Gastrocnemius medialis (tissue), 4 donors: ENCODE measurements around the gene NOTCH1. TPM values are rescaled to one million over a fixed set of nuclear protein-coding genes. Genes with fewer than 3 reads are reported as not detected.

Experiments
- ATAC-seq, 2 donors: fragments of 150-250 bp; one replicate each; pipeline ENCODE4 v1.9.1; 2016
- DNase-seq, 2 donors: peaks; one replicate each; pipeline ENCODE4 v3.0.0-alpha.2; 2019
- H3K27ac ChIP-seq, 4 donors: fragments of 200-600 bp; sonication (generic); 1 replicate in 1 of 4; 2 replicates in 3 of 4; pipeline ENCODE4 v1.5.1; 2016 to 2018; ENCODE audit warnings: mild to moderate bottlenecking in 2 of 4, moderate library complexity in 1 of 4
- H3K27me3 ChIP-seq, 3 donors: fragments of 200-600 bp; sonication (generic) in 2 of 3; 1 replicate in 1 of 3; 2 replicates in 2 of 3; pipeline versions ENCODE4 v1.5.1 to v1.6.0; 2016 to 2019; ENCODE audit warnings: mild to moderate bottlenecking in 1 of 3, moderate library complexity in 1 of 3
- H3K36me3 ChIP-seq, 2 donors: fragments of 200-600 bp; sonication (generic) in 1 of 2; one replicate each; pipeline ENCODE4 v1.5.1; 2017 to 2018
- H3K4me1 ChIP-seq, 2 donors: fragments of 200-600 bp; sonication (generic) in 1 of 2; one replicate each; pipeline ENCODE4 v1.5.1; 2016 to 2017; ENCODE audit warnings: mild to moderate bottlenecking in 2 of 2
- H3K4me3 ChIP-seq, 4 donors: fragments of 200-600 bp; sonication (generic) in 3 of 4; 1 replicate in 1 of 4; 2 replicates in 3 of 4; pipeline ENCODE4 v1.5.1; 2016 to 2019; ENCODE audit warnings: mild to moderate bottlenecking in 2 of 4
- H3K9me3 ChIP-seq, 3 donors: fragments of 200-600 bp; sonication (generic) in 2 of 3; 1 replicate in 1 of 3; 2 replicates in 2 of 3; pipeline ENCODE4 v1.5.1; 2016 to 2019
- CTCF ChIP-seq, 5 experiments: fragments of 450-650 bp in 3 of 5; fragments of 200-600 bp in 2 of 5; sonication (generic) in 2 of 5; IDR thresholded peaks in 4 of 5; conservative IDR thresholded peaks in 1 of 5; 1 replicate in 4 of 5; 2 replicates in 1 of 5; pipeline ENCODE4 v1.5.1; 2016 to 2019; ENCODE audit warnings: antibody characterized with exemption in 5 of 5, mild to moderate bottlenecking in 3 of 5, moderate library complexity in 3 of 5
- POLR2A ChIP-seq, 2 donors: fragments of 450-650 bp; IDR thresholded peaks; one replicate each; pipeline ENCODE4 v1.6.1; 2017; ENCODE audit warnings: antibody characterized with exemption in 2 of 2, mild to moderate bottlenecking in 2 of 2, moderate library complexity in 2 of 2
- in situ Hi-C, 4 donors: fragments of 200-750 bp; cut with MboI; loops; one replicate each; pipeline versions ENCODE4 v1.15.0 to v1.8.0; 2017; ENCODE audit warnings: low sequenced_read_pairs in 4 of 4
- intact Hi-C: fragments of 100-400 bp; cut with DNase I; formaldehyde crosslinking; loops from one replicate; pipeline ENCODE4 v1.15.1; 2023; ENCODE audit warnings: low total_unique reads
- total RNA-seq, 4 donors: library from RNA; depleted of rRNA; stranded (reverse); fragments of >200 nt; gene quantifications; one replicate each; pipeline versions ENCODE4 v1.1.0 to v1.2.3, GENCODE V29; 2016

The NOTCH1 gene
- total RNA-seq, 4 donors from 2014 or later: 6.3 to 15.4 (median 8.2) TPM

GRCh38 chr9:136512651-136513071 lies 33.2 kb downstream of the NOTCH1 start:
- peak overlapping the region; percentile 16 to 82 (median 79) for H3K27ac ChIP-seq
- intact Hi-C loops (no loop called here), in situ Hi-C loops (no loop called here)
- H3K4me1 ChIP-seq: peaks cover 0 to 9% of the 10 kb centered on the region in 2 donors
- peak overlapping the region in 2 of 4 donors; percentile 7 to 18 for H3K4me3 ChIP-seq
- no peaks in the 10 kb centered on the region for H3K9me3 ChIP-seq
- DNase-seq (no peak), ATAC-seq (no peak)
- H3K36me3 ChIP-seq: peaks cover 0 to 54% of the 10 kb centered on the region in 2 donors
- no peaks in the 10 kb centered on the region for H3K27me3 ChIP-seq
- no peak for TF ChIP-seq POLR2A (IDR thresholded peaks at IDR 0.05)
- TF ChIP-seq CTCF (IDR thresholded peaks at IDR 0.05 in 4 of 5, conservative IDR thresholded peaks at IDR 0.05 in 1 of 5): no peak

GRCh38 chr9:136511670-136512592 lies 33.9 kb downstream of the NOTCH1 start:
- in situ Hi-C loops (no loop called here), intact Hi-C loops (no loop called here)
- H3K36me3 ChIP-seq: peaks cover 0 to 57% of the 10 kb centered on the region in 2 donors
- no peaks in the 10 kb centered on the region for H3K9me3 ChIP-seq
- H3K27ac ChIP-seq: peak overlapping the region; percentile 45 to 82 (median 79)
- H3K27me3 ChIP-seq: no peaks in the 10 kb centered on the region
- peak in 1 of 2 donors; percentile 28 for TF ChIP-seq POLR2A (IDR thresholded peaks at IDR 0.05)
- TF ChIP-seq CTCF (IDR thresholded peaks at IDR 0.05 in 4 of 5, conservative IDR thresholded peaks at IDR 0.05 in 1 of 5): no peak
- H3K4me3 ChIP-seq: peak overlapping the region in 2 of 4 donors; percentile 7 to 18
- ATAC-seq: peak; percentile 67
- DNase-seq: peak in 1 of 2 donors; percentile 14
- H3K4me1 ChIP-seq: peaks cover 0 to 9% of the 10 kb centered on the region in 2 donors

GRCh38 chr9:136511144-136511669 lies 34.6 kb downstream of the NOTCH1 start:
- Histone ChIP-seq H3K36me3 (peaks cover 0 to 65% of the 10 kb centered on the region in 2 donors), H3K4me1 (peaks cover 0 to 9% of the 10 kb centered on the region in 2 donors), H3K27ac (peak overlapping the region; percentile 45 to 77 (median 73)), H3K9me3 (no peaks in the 10 kb centered on the region), H3K27me3 (no peaks in the 10 kb centered on the region), H3K4me3 (no peak overlapping the region)
- no peak for ATAC-seq
- intact Hi-C loops: no loop called here
- TF ChIP-seq CTCF (IDR thresholded peaks at IDR 0.05 in 4 of 5, conservative IDR thresholded peaks at IDR 0.05 in 1 of 5): no peak
- TF ChIP-seq POLR2A (IDR thresholded peaks at IDR 0.05): no peak
- in situ Hi-C loops: no loop called here
- DNase-seq: no peak

GRCh38 chr9:136510561-136510960 lies 35.3 kb downstream of the NOTCH1 start:
- H3K4me1 ChIP-seq: peaks cover 0 to 9% of the 10 kb centered on the region in 2 donors
- no peaks in the 10 kb centered on the region for H3K9me3 ChIP-seq
- no peaks in the 10 kb centered on the region for H3K27me3 ChIP-seq
- H3K36me3 ChIP-seq: peaks cover 0 to 68% of the 10 kb centered on the region in 2 donors
- in situ Hi-C loops (no loop called here), intact Hi-C loops (no loop called here)
- H3K4me3 ChIP-seq: no peak overlapping the region
- DNase-seq (no peak), ATAC-seq (no peak)
- TF ChIP-seq CTCF (IDR thresholded peaks at IDR 0.05 in 4 of 5, conservative IDR thresholded peaks at IDR 0.05 in 1 of 5) (no peak), POLR2A (IDR thresholded peaks at IDR 0.05) (no peak)
- H3K27ac ChIP-seq: peak overlapping the region; percentile 45 to 77 (median 73)
